OCI-LY3 (cell line): Measurements from ENCODE around the gene ARSJ.
"Not testable (repeated sequence)": the region's sequence is repeated elsewhere in the genome, so short reads cannot be mapped to it uniquely, and the experiment has no call there.

Experiments
- H2AFZ ChIP-seq: fragments of 200-600, 300-600 bp; shearing (Covaris generic); 2 replicates; pipeline ENCODE4 v1.6.0; 2014; ENCODE audit warnings: antibody characterized with exemption, low read depth, low read length
- H3K27ac ChIP-seq: fragments of 200-600, 300-600 bp; sonication (generic); 2 replicates; pipeline ENCODE4 v1.5.1; 2014; ENCODE audit warnings: mild to moderate bottlenecking, low read length, moderate library complexity, mixed read lengths
- H3K27me3 ChIP-seq: fragments of 200-600, 300-600 bp; sonication (generic); 2 replicates; pipeline ENCODE4 v1.6.1; 2014; ENCODE audit warnings: low read depth, low read length, mixed read lengths
- H3K36me3 ChIP-seq: fragments of 200-600, 300-600 bp; sonication (generic); replicated peaks from 2 replicates; pipeline ENCODE3; 2014; ENCODE audit warnings: low read depth, low read length, mixed read lengths
- H3K4me1 ChIP-seq: fragments of 300-600, 200-600 bp; sonication (generic); 2 replicates; pipeline ENCODE4 v1.6.1; 2014; ENCODE audit warnings: low read length, mixed read lengths
- H3K4me2 ChIP-seq: fragments of 200-600, 300-600 bp; sonication (generic); 2 replicates; pipeline ENCODE4 v1.6.1; 2014; ENCODE audit warnings: low read length, mixed read lengths
- H3K4me3 ChIP-seq: fragments of 300-600, 200-600 bp; sonication (generic); 2 replicates; pipeline ENCODE4 v1.5.1; 2014; ENCODE audit warnings: antibody characterized with exemption, mild to moderate bottlenecking, low read length, moderate library complexity
- H3K79me2 ChIP-seq: fragments of 300-600, 200-600 bp; shearing (Covaris generic); 2 replicates; pipeline ENCODE4 v1.6.1; 2014; ENCODE audit warnings: mild to moderate bottlenecking, low read length, mixed read lengths
- H3K9ac ChIP-seq: fragments of 300-600, 200-600 bp; shearing (Covaris generic); 2 replicates; pipeline ENCODE4 v1.6.0; 2014; ENCODE audit warnings: mild to moderate bottlenecking, low read length, moderate library complexity
- H3K9me3 ChIP-seq: fragments of 200-600, 300-600 bp; shearing (Covaris generic); 2 replicates; pipeline ENCODE4 v1.6.1; 2014; ENCODE audit warnings: low read length, mixed read lengths; ENCODE audit not compliant: insufficient read depth
- H4K20me1 ChIP-seq: fragments of 200-600, 300-600 bp; sonication (generic); 2 replicates; pipeline ENCODE4 v1.6.1; 2016; ENCODE audit warnings: low read length, mixed read lengths; ENCODE audit not compliant: insufficient read depth
- CTCF ChIP-seq: fragments of 200-600, 300-600 bp; sonication (generic); IDR thresholded peaks from 2 replicates; pipeline ENCODE4 v1.5.1; 2014; ENCODE audit warnings: antibody characterized with exemption, low read length, low read depth
- EZH2phosphoT487 ChIP-seq: fragments of 200-600 bp; shearing (Covaris generic); IDR thresholded peaks from 2 replicates; pipeline ENCODE4 v1.6.1; 2018; ENCODE audit warnings: antibody characterized with exemption, mixed run types, low read depth

ARSJ gene

GRCh38 chr4:114005569-114006442 is 26.4 kb upstream of the ARSJ start:
- H3K79me2 ChIP-seq = no peaks in the 10 kb centered on the region
- H3K27ac ChIP-seq = no peak overlapping the region
- no peaks in the 10 kb centered on the region for H4K20me1 ChIP-seq
- no peak overlapping the region for H3K4me3 ChIP-seq
- no peaks in the 10 kb centered on the region for H3K9me3 ChIP-seq
- no peak overlapping the region for H2AFZ ChIP-seq
- TF ChIP-seq EZH2phosphoT487 (no peak), CTCF (no peak)
- no peak overlapping the region for H3K4me2 ChIP-seq
- H3K27me3 ChIP-seq = no peaks in the 10 kb centered on the region
- no peak overlapping the region for H3K9ac ChIP-seq
- H3K36me3 ChIP-seq = no peaks in the 10 kb centered on the region
- no peaks in the 10 kb centered on the region for H3K4me1 ChIP-seq

GRCh38 chr4:114004483-114005226 is 25.2 kb upstream of the ARSJ start:
- H3K27me3 ChIP-seq, H3K79me2 ChIP-seq, H3K9me3 ChIP-seq, H3K9ac ChIP-seq, H4K20me1 ChIP-seq, H3K4me1 ChIP-seq, H3K27ac ChIP-seq, H3K36me3 ChIP-seq, H2AFZ ChIP-seq, H3K4me3 ChIP-seq, H3K4me2 ChIP-seq: not testable (repeated sequence)

GRCh38 chr4:113998531-113998930 is 19.1 kb upstream of the ARSJ start:
- no peaks in the 10 kb centered on the region for H3K79me2 ChIP-seq
- no peak overlapping the region for H3K4me2 ChIP-seq
- H3K9ac ChIP-seq = no peak overlapping the region

GRCh38 chr4:113998079-113998478 is 18.6 kb upstream of the ARSJ start:
- Histone ChIP-seq H3K79me2 (no peaks in the 10 kb centered on the region), H3K27ac (no peak overlapping the region), H3K4me2 (no peak overlapping the region), H3K9me3 (no peaks in the 10 kb centered on the region), H3K36me3 (no peaks in the 10 kb centered on the region), H3K27me3 (no peaks in the 10 kb centered on the region), H4K20me1 (no peaks in the 10 kb centered on the region), H2AFZ (no peak overlapping the region), H3K4me3 (no peak overlapping the region), H3K4me1 (no peaks in the 10 kb centered on the region), H3K9ac (no peak overlapping the region)
- no peak for TF ChIP-seq CTCF
- TF ChIP-seq EZH2phosphoT487 = no peak

More at GRCh38 chr4:113998531-113998930, 19.1 kb upstream of the ARSJ start:
- no peak overlapping the region for H2AFZ ChIP-seq
- H3K9me3 ChIP-seq = no peaks in the 10 kb centered on the region
- H4K20me1 ChIP-seq = no peaks in the 10 kb centered on the region
- TF ChIP-seq CTCF (no peak), EZH2phosphoT487 (no peak)
- no peaks in the 10 kb centered on the region for H3K4me1 ChIP-seq
- H3K27me3 ChIP-seq = no peaks in the 10 kb centered on the region
- H3K27ac ChIP-seq = no peak overlapping the region
- no peak overlapping the region for H3K4me3 ChIP-seq
- H3K36me3 ChIP-seq = no peaks in the 10 kb centered on the region
